Hippocampal formation (tissue), 2 donors: ENCODE results near the gene RPGRIP1L.

ENCODE experiments used
- DNase-seq, 2 donors: peaks; one replicate each; lab custom pipeline; 2025; lab: John Stamatoyannopoulos, UW

The RPGRIP1L gene

DNA sequence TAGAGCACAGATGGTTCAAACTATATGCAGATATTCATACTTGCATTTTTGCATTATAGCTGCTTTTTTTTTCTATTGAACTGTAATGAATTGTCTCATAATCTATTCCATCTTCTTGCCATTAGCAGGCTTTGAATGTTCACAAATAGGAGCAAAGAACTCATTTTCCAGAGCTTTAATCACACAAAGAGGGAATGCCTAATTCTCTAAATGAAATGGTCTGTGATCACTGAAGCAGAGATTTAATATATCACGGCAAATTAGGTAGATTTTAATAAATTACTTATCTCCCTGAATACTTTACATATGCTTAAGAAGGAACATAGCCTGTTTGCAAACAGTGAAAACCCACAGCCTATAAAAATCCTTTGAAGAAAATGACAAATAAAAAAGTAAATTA is 103.0 kb downstream of the RPGRIP1L start:
- no peak for DNase-seq

- no peak for DNase-seq
Observed at GRCh38 chr16:53600126-53600525, 103.5 kb downstream of the RPGRIP1L start.

GRCh38 chr16:53599548-53599947 is 104.1 kb downstream of the RPGRIP1L start:
- DNase-seq, result no peak

DNA sequence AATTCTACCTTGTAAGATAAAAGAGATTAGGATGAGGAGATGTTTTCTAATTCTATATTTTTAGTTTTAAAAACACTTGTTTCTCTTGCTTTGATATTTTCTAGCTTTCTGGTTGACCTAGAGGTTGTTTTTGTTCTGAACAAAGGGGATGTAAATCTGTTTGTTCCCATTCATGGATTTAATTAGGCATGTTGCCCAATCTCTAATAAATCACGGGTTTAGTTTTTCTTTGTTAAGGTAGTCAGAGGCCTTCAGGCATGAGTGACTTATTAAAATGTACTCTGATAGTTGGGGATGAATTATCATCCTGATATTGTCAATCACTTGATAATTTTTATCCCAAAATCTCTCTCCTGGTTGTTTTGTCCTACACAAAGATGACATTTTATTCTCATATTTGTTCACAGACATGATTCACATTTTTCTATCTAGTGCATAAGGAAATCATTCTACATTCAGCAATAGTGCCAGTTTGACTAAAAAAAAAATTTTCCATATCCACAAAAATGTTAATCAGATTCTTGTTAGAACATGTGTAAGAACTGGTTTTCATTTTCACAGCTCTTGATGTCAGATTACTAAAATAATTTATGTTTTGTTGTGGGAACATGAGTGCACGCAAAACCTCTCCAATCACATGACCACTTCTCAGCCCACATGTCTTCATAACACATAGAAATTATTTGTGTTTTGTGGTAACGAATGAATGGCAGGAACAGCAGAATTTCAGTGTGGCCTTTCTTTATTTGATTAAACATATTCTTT is 105.0 kb downstream of the RPGRIP1L start:
- no peak for DNase-seq

DNA sequence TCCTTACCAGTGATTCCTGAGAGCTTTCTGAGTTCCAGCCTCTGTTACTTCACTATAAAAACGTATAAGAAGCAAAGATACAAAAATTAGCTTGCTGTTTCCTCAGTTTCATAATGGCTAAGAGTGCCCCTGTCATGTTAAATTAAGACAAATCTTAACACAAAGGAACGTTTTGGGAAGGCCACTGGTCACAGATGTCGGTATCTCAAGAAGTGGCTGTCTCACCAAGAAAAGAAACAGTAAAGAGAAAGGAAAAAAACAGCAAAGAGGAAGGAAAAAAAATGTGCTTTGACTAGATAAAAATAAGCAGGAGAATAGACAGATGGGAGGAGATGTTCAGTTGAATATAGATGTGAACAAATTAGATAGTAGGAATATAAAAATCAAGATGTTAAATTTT is 105.9 kb downstream of the RPGRIP1L start:
- DNase-seq, result no peak

DNA sequence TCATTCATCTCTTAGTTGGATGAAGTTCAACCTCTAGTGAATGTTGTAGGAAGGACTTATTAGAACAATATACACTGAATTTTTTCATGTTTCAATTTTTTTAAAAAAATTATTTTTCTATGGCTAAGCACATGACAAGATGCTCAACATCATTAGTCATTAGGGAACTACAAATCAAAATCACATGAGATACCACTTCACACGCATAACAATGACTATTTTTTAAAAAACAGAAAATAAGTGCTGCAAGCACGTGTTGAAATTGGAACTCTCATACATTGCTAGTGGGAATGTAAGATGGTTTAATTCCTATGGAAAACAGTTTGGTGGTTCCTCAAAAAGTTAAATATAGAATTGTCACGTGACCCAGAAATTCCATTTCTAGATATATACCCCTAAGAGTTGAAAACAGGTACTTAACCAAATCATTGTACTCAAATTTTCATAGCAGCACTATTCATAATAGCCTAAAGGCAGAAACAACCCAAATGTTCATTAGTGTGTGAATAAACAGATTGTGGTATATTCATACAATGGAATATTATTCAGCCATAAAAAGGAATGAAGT is 115.5 kb downstream of the RPGRIP1L start:
- DNase-seq, result no peak

GRCh38 chr16:53583401-53583800 is 120.3 kb downstream of the RPGRIP1L start:
- DNase-seq, result no peak

DNA sequence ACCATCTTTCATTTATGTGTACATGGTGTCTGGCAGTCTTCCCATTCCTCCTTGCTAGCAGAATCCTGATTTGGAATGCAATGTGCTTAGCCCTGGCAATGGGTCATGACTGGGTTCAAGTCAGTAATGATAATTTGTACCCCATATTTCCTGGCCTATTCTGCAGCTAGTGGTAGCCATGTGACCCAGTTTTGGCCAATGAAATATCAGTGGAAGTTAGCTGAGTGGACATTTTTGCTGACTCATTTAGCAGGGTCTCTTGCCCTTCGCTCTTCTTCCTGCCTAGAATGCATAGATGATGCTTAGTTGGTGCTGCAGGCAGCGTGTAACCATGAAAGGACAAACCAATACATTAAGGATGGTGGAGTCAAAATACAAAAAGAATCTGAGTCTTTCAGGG is 121.9 kb downstream of the RPGRIP1L start:
- DNase-seq, result no peak

- DNase-seq, result no peak
Observed at GRCh38 chr16:53580038-53580802, 123.4 kb downstream of the RPGRIP1L start.

- DNase-seq, result no peak
Observed at GRCh38 chr16:53576904-53577303, 126.8 kb downstream of the RPGRIP1L start.

DNA sequence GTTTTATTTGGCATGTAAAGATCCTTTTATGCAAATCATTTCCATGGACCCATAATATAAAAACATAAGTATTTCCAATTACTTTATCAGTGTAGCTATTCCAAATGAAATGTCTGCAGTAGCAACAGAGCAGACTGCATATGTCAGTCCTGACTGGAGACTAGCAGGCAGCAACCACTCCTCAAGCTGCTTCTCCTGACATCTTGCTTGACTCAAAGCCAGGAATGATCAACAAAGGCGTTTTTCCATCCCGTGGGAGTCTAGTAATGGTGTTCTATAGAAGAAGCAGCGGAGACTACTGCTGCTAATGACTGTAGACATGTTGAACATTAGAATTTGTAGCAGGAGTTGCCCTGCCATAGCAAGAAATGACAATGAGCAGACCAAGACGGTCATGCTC is 127.4 kb downstream of the RPGRIP1L start:
- no peak for DNase-seq

GRCh38 chr16:53571763-53572162 is 131.9 kb downstream of the RPGRIP1L start:
- no peak for DNase-seq

- DNase-seq, result no peak
Observed at GRCh38 chr16:53566552-53567245, 137.0 kb downstream of the RPGRIP1L start.

GRCh38 chr16:53565296-53565863 is 138.3 kb downstream of the RPGRIP1L start:
- DNase-seq, result no peak

DNA sequence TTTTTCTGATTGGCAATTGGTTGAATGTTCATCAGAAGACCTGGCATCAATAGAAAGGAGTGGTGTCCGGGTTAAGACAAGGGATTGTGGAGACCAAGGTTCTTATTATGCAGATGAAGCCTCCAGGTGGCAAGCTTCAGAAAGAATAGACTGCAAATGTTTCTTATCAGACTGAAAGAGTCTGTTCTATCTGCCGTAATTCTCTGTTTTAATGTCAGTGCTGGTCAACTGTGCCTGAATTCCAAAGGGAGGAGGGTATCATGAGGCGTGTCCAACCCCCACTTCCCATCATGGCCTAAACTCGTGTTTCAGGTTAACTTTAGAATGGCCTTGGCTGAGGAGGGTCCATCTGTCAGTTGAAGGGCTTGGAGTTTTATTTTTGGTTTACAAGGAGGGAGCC is 140.2 kb downstream of the RPGRIP1L start:
- no peak for DNase-seq

DNA sequence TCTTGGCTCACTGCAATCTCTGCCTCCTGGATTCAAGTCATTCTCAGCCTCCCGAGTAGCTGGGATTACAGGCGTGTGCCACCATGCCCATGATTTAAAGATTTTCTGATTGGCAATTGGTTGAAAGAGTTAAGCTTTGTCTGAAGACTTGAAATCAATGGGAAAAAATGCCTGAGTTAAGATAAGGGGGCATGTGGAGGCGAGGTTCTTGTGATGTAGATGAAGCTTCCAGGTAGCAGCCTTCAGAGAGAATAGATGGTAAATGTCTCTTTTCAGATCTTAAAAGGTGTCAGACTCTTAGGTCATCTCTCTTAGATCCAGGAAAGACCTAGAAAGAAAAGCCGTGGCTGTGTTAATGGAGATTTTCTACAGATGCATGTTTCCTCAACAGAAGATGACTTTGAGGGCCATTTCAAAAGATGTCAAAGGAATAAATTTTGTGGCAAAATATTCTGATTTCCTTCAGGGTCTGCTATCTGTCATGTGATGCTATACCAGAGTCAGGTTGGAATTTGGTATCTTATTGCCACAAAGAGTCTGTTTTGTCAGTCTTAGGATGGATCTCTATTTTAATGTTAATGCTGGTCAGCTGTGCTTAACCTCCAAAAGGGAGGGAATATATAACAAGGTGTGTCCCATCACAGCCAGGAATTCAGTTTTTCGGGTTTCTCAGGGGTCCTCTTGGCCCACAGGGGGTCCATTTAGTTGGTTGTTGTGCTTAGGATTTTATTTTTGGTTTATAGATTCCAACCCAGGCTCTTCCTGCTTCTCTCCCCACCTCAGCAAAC is 142.4 kb downstream of the RPGRIP1L start:
- no peak for DNase-seq

DNA sequence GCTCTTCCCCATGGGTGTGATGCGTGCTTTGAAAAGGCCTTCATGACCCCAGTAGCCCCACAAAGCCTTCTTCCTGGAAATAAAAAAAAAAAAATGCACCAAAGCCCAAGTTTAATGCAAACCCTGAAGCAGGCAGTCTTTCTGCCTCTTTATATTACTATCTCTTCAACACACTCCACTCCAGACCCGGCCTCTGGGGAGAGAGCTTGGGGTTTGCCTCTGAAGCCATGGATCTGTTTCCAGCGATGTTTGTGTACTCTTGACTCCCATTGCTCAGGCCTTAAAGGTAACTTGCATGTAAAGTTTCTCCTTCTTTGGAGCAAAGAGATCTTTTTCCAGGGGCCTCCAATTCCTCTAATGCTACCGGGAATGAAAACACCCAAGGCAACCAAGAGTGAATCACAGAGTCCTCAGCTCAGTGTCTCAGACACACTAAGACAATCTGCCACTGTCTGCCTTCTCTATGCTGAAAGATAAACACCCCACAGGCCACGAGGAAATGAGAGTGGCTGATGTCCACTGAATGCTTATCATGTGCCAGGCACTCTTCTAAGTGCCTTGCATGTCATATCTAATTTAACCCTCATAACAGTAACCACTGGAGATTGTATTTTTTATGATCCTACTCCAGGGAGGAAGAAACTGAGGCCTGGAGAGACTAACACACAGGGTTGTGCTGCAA is 144.2 kb downstream of the RPGRIP1L start:
- no peak for DNase-seq

GRCh38 chr16:53558710-53559109 is 144.9 kb downstream of the RPGRIP1L start:
- no peak for DNase-seq

DNA sequence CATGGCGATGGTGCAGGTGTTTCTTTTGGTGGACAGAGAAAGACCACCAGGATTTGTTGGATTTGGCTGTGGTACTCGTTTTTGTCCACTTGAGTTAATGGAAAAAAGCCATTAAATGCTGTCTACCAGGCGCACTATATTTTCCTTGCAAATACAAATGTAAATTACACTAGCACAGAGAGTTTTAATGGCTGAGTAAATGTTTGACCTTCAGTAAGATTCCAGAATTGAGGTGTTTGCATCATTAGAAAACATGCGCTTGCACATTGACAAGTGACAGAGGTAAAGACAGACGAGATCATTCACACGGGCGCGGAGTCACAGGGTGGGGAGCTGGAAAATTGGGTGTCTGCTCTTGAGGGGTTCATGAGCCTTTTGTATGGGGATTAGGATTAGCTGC is 147.1 kb downstream of the RPGRIP1L start:
- DNase-seq, result no peak

GRCh38 chr16:53549970-53550690 is 153.5 kb downstream of the RPGRIP1L start:
- DNase-seq, result peak; percentile 46 to 54
